ENCODE measurements around the gene NUP98.

Gene NUP98

DNA sequence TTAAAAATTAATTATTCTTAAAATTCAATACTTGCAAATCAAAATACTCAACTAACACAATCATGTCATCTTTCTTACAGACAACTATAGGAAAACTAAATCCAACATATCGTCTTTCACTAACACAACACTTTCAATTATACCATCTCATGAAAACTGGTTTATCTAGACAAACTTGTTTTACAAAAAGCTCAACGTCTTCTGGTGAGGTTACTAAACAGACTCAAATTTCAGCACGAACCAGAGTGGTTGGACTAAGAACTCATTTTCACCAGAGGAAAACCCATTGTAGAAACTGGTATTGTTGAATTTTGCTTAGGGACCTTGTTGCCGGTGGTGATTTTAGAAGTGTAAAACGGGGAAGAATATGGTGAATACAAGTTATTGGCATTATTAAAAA, 52.2 kb downstream of the NUP98 start:
- H3K4me3 ChIP-seq (ENCODE audit: control insufficient read depth, low read depth, low read length): no peak overlapping the region
- no peak for DNase-seq (ENCODE audit: low read depth)
- TF ChIP-seq, protein P1, sequence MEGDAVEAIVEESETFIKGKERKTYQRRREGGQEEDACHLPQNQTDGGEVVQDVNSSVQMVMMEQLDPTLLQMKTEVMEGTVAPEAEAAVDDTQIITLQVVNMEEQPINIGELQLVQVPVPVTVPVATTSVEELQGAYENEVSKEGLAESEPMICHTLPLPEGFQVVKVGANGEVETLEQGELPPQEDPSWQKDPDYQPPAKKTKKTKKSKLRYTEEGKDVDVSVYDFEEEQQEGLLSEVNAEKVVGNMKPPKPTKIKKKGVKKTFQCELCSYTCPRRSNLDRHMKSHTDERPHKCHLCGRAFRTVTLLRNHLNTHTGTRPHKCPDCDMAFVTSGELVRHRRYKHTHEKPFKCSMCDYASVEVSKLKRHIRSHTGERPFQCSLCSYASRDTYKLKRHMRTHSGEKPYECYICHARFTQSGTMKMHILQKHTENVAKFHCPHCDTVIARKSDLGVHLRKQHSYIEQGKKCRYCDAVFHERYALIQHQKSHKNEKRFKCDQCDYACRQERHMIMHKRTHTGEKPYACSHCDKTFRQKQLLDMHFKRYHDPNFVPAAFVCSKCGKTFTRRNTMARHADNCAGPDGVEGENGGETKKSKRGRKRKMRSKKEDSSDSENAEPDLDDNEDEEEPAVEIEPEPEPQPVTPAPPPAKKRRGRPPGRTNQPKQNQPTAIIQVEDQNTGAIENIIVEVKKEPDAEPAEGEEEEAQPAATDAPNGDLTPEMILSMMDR (IDR thresholded peaks at IDR 0.05; ENCODE audit: control insufficient read depth, insufficient read depth, low read depth, low read length, missing control alignments): no peak

GRCh38 chr11:3738723-3739122, 58.6 kb downstream of the NUP98 start:
- no peak overlapping the region for H3K4me3 ChIP-seq (ENCODE audit: control insufficient read depth, low read depth, low read length)
- TF ChIP-seq, protein P1 (IDR thresholded peaks at IDR 0.05; ENCODE audit: control insufficient read depth, insufficient read depth, low read depth, low read length, missing control alignments): no peak
- no peak for DNase-seq (ENCODE audit: low read depth)

- H3K4me3 ChIP-seq (ENCODE audit: control insufficient read depth, low read depth, low read length): no peak overlapping the region
- TF ChIP-seq, protein P1 (IDR thresholded peaks at IDR 0.05; ENCODE audit: control insufficient read depth, insufficient read depth, low read depth, low read length, missing control alignments): no peak
- peak; percentile 64 for DNase-seq (ENCODE audit: low read depth)
Measured at GRCh38 chr11:3738241-3738640, 59.1 kb downstream of the NUP98 start.

DNA sequence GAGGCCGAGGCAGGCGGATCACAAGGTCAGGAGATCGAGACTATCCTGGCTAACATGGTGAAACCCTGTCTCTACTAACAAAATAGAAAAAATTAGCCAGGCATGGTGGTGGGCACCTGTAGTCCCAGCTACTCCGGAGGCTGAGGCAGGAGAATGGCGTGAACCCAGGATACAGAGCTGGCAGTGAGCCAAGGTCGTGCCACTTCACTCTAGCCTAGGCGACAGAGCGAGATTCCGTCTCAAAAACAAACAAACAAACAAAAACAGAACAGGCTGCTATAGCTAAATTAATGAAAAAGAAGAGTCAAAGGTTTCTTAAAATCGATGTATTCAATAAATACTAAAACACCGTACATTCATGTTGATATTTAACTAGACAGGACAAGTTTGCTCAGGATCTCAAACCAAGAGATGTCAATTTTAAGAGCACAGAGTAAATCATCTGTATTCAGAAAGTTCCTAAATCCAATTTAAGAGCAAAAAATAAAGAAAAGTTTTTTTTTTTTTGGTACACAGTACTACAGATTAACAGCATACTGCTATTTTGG, 59.9 kb downstream of the NUP98 start:
- TF ChIP-seq, protein P1 (IDR thresholded peaks at IDR 0.05; ENCODE audit: control insufficient read depth, insufficient read depth, low read depth, low read length, missing control alignments): no peak
- DNase-seq (ENCODE audit: low read depth): no peak
- no peak overlapping the region for H3K4me3 ChIP-seq (ENCODE audit: control insufficient read depth, low read depth, low read length)

DNA sequence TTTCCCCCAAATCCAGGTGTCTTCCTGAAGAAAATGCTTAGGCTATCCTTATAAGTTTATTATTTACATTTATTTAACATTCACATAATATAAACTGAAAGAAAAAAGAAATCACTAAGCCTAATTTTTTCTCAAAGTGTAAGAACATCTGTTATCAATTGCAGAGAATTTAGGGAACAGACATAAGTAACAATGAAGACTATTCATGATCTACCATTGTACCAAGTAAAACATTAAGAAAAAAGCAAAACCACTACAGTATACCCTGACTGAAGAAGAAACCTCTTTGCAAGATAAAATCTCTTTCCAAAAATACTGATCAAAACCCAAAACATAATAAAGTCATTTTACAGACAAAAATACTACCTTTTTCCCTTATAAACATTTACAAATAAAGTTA, 60.5 kb downstream of the NUP98 start:
- H3K4me3 ChIP-seq (ENCODE audit: control insufficient read depth, low read depth, low read length): no peak overlapping the region
- TF ChIP-seq, protein P1 (IDR thresholded peaks at IDR 0.05; ENCODE audit: control insufficient read depth, insufficient read depth, low read depth, low read length, missing control alignments): no peak
- no peak for DNase-seq (ENCODE audit: low read depth)

- no peak overlapping the region for H3K4me3 ChIP-seq (ENCODE audit: control insufficient read depth, low read depth, low read length)
- TF ChIP-seq, protein P1 (IDR thresholded peaks at IDR 0.05; ENCODE audit: control insufficient read depth, insufficient read depth, low read depth, low read length, missing control alignments): no peak
- no peak for DNase-seq (ENCODE audit: low read depth)
Measured at GRCh38 chr11:3735827-3736226, 61.5 kb downstream of the NUP98 start.
